Hepatocyte (in vitro differentiated cells): ENCODE data around the gene YARS1. TPM values are rescaled to one million over a fixed set of nuclear protein-coding genes. Genes with fewer than 3 reads are reported as not detected.

Source experiments
- DNase-seq: peaks from one replicate; pipeline ENCODE4 v3.0.0-alpha.2; 2016; ENCODE audit warnings: low spot score
- H2AFZ ChIP-seq: fragments of 200-600 bp; sonication (generic); 2 replicates; pipeline ENCODE4 v1.6.0; 2016; ENCODE audit warnings: antibody characterized with exemption, mild to moderate bottlenecking
- H3K27ac ChIP-seq: fragments of 200-600 bp; sonication (generic); 2 replicates; pipeline ENCODE4 v1.5.1; 2016; ENCODE audit warnings: mild to moderate bottlenecking
- H3K27me3 ChIP-seq: fragments of 200-600 bp; sonication (generic); 2 replicates; pipeline ENCODE4 v1.6.1; 2016
- H3K36me3 ChIP-seq: fragments of 200-600 bp; sonication (generic); replicated peaks from 2 replicates; pipeline ENCODE4 v1.5.1; 2016; ENCODE audit warnings: low read depth; ENCODE audit not compliant: insufficient read depth
- H3K4me1 ChIP-seq: fragments of 200-600 bp; sonication (generic); 2 replicates; pipeline ENCODE4 v1.5.1; 2016; ENCODE audit warnings: mild to moderate bottlenecking, moderate library complexity; ENCODE audit not compliant: insufficient read depth
- H3K4me2 ChIP-seq: fragments of 200-600 bp; sonication (generic); 2 replicates; pipeline ENCODE4 v1.6.0; 2016
- H3K4me3 ChIP-seq: fragments of 200-600 bp; sonication (generic); 2 replicates; pipeline ENCODE4 v1.5.1; 2016; ENCODE audit warnings: mild to moderate bottlenecking
- H3K79me2 ChIP-seq: fragments of 200-600 bp; sonication (generic); 2 replicates; pipeline ENCODE4 v1.6.0; 2017; ENCODE audit warnings: mild to moderate bottlenecking
- H3K9me2 ChIP-seq: fragments of 200-600 bp; sonication (generic); replicated peaks from 2 replicates; pipeline ENCODE4 v1.6.0; 2017; ENCODE audit warnings: mild to moderate bottlenecking; ENCODE audit not compliant: insufficient read depth
- H3K9me3 ChIP-seq: fragments of 200-600 bp; sonication (generic); 2 replicates; pipeline ENCODE4 v1.5.1; 2016; ENCODE audit warnings: low read depth, mild to moderate bottlenecking
- H4K20me1 ChIP-seq: fragments of 200-600 bp; sonication (generic); 2 replicates; pipeline ENCODE4 v1.6.0; 2016; ENCODE audit warnings: mild to moderate bottlenecking; ENCODE audit not compliant: insufficient read depth, poor library complexity, severe bottlenecking
- EZH2 ChIP-seq: fragments of 200-600 bp; sonication (generic); IDR thresholded peaks from 2 replicates; pipeline ENCODE4 v1.6.1; 2016; ENCODE audit warnings: antibody characterized with exemption, mild to moderate bottlenecking, borderline replicate concordance
- EZH2phosphoT487 ChIP-seq: fragments of 200-600 bp; sonication (generic); IDR thresholded peaks from one replicate; pipeline ENCODE4 v1.6.1; 2018; ENCODE audit warnings: antibody characterized with exemption, mild to moderate bottlenecking, low read depth, moderate library complexity; ENCODE audit not compliant: unreplicated experiment, severe bottlenecking
- WGBS: methylation state at CpG from one replicate; pipeline ENCODE4 v1.1.6; 2016; ENCODE audit warnings: low lambda C conversion rate; ENCODE audit errors: missing lambda C conversion rate; 5-methylcytosine and 5-hydroxymethylcytosine counted together
- polyA plus RNA-seq: library from polyadenylated mRNA; unstranded; fragments of >200 nt; fragmentation: Nextera tagmentation; extraction: Ambion mirVana; gene quantifications from 2 replicates; pipeline ENCODE4 v1.2.1, GENCODE V29; 2016
- total RNA-seq: library from RNA; depleted of rRNA; stranded (reverse); fragments of >200 nt; gene quantifications from 2 replicates; pipeline ENCODE4 v1.2.3, GENCODE V29; 2014
- TF ChIP-seq, protein P1 (sequence below): fragments of 200-600 bp; sonication (generic); IDR thresholded peaks from 2 replicates; pipeline ENCODE4 v1.5.1; 2016; ENCODE audit warnings: antibody characterized with exemption, mild to moderate bottlenecking; ENCODE audit not compliant: poor library complexity

YARS1 gene
- 83.4 and 104 TPM in 2 replicates for total RNA-seq
- polyA plus RNA-seq, result 140 and 150 TPM in 2 replicates

- TF ChIP-seq, protein P1, sequence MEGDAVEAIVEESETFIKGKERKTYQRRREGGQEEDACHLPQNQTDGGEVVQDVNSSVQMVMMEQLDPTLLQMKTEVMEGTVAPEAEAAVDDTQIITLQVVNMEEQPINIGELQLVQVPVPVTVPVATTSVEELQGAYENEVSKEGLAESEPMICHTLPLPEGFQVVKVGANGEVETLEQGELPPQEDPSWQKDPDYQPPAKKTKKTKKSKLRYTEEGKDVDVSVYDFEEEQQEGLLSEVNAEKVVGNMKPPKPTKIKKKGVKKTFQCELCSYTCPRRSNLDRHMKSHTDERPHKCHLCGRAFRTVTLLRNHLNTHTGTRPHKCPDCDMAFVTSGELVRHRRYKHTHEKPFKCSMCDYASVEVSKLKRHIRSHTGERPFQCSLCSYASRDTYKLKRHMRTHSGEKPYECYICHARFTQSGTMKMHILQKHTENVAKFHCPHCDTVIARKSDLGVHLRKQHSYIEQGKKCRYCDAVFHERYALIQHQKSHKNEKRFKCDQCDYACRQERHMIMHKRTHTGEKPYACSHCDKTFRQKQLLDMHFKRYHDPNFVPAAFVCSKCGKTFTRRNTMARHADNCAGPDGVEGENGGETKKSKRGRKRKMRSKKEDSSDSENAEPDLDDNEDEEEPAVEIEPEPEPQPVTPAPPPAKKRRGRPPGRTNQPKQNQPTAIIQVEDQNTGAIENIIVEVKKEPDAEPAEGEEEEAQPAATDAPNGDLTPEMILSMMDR, result no peak
- TF ChIP-seq EZH2, result no peak
- TF ChIP-seq EZH2phosphoT487, result no peak
- 1% methylated on average over 40 of the region's 55 CpGs for WGBS
- no peaks in the 10 kb centered on the region for H3K36me3 ChIP-seq
- H3K79me2 ChIP-seq, result peaks cover 84% of the 10 kb centered on the region
- peak within 1 kb of the TSS; percentile 64 for H3K4me3 ChIP-seq
- H3K9me2 ChIP-seq, result no peaks in the 10 kb centered on the region
- H3K9me3 ChIP-seq, result no peaks in the 10 kb centered on the region
- peaks cover 35% of the 10 kb centered on the region for H3K4me1 ChIP-seq
- H4K20me1 ChIP-seq, result peaks cover 25% of the 10 kb centered on the region
- H3K27ac ChIP-seq, result peak within 1 kb of the TSS; percentile 95
- no peaks in the 10 kb centered on the region for H3K27me3 ChIP-seq
- H3K4me2 ChIP-seq, result peak within 1 kb of the TSS; percentile 90
- DNase-seq, result peak; percentile 99
- H2AFZ ChIP-seq, result peak within 1 kb of the TSS; percentile 38
These were observed at the start of gene YARS1, which contains the start of gene S100PBP for GRCh38 chr1:32817159-32817814. YARS1 (minus strand) TSS chr1:32817358; CDS start chr1:32817244, 114 bp downstream. S100PBP (plus strand) TSS chr1:32817653; CDS start chr1:32826100, 8,447 bp downstream.

- Histone ChIP-seq H3K27ac (no peak overlapping the region), H3K4me3 (no peak overlapping the region), H3K27me3 (peaks cover 6% of the 10 kb centered on the region), H3K4me2 (no peak overlapping the region), H3K4me1 (peaks cover 7% of the 10 kb centered on the region), H3K9me2 (no peaks in the 10 kb centered on the region), H3K79me2 (no peaks in the 10 kb centered on the region), H3K36me3 (no peaks in the 10 kb centered on the region), H2AFZ (no peak overlapping the region), H4K20me1 (no peaks in the 10 kb centered on the region), H3K9me3 (no peaks in the 10 kb centered on the region)
- TF ChIP-seq, protein P1, result no peak
- no peak for TF ChIP-seq EZH2phosphoT487
- DNase-seq, result no peak
- WGBS, result 81% methylated on average over 3 of the region's 3 CpGs
These were observed 48.7 kb upstream of the YARS1 start for GRCh38 chr1:32865639-32866405.

DNA sequence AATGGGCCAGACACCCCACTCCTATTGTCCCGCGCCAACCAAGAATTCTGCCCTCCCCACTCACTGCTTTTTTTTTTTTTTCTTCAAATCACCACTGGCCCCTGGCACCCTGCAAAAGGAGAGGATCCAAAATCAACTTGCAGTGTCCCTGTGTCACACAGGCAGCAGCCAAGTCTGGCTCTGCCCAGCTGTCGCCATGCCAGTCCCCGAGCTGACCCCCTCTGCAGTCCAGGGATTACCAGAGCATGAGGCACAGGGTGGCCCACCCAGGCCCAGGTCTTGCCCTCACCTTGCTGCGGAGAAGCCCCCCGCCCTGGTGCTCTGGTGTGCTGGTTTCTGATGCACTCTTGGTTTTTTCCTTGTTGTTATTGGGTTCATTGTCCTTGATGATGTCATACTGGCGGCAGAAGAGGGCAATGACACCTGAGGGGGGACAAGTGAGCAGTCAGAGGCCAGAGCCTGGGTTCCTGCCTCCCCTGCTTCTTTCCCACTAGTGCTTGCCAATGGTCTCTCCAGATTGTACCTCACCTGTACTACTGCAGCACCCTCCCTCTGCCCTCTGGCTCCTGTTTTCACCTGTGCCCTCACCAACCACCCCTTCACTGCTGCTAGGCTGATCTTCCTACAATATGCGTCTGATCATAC is 47.3 kb upstream of the YARS1 start:
- Histone ChIP-seq H2AFZ (no peak overlapping the region), H4K20me1 (no peaks in the 10 kb centered on the region), H3K4me2 (no peak overlapping the region), H3K4me1 (no peaks in the 10 kb centered on the region), H3K27ac (no peak overlapping the region), H3K4me3 (no peak overlapping the region), H3K9me3 (no peaks in the 10 kb centered on the region), H3K9me2 (no peaks in the 10 kb centered on the region), H3K79me2 (no peaks in the 10 kb centered on the region), H3K27me3 (no peaks in the 10 kb centered on the region), H3K36me3 (no peaks in the 10 kb centered on the region)
- no peak for DNase-seq
- TF ChIP-seq EZH2phosphoT487 (no peak), EZH2 (no peak)
- TF ChIP-seq, protein P1, result no peak
- 95% methylated on average over 8 of the region's 8 CpGs for WGBS
